Cardiac muscle cell (in vitro differentiated cells and primary cell): ENCODE measurements around the gene KRTAP2-3. TPM values are rescaled to one million over a fixed set of nuclear protein-coding genes. Genes with fewer than 3 reads are reported as not detected.
"Not testable (repeated sequence)": the region's sequence is repeated elsewhere in the genome, so short reads cannot be mapped to it uniquely, and the experiment has no call there.

ENCODE experiments used
- DNase-seq, 2 donors: peaks; one replicate each; pipeline versions ENCODE4 v3.0.0 to v3.0.0-alpha.2; 2010 to 2017; ENCODE audit warnings: low read depth in 1 of 2, low spot score in 1 of 2
- H3K27ac ChIP-seq: fragments of 200-600 bp; sonication (generic); 2 replicates; pipeline ENCODE4 v1.5.1; 2016
- H3K27me3 ChIP-seq: fragments of 200-600 bp; sonication (generic); 2 replicates; pipeline ENCODE4 v1.6.0; 2016; ENCODE audit warnings: control low read depth
- H3K36me3 ChIP-seq: fragments of 200-600 bp; sonication (generic); 2 replicates; pipeline ENCODE4 v1.5.1; 2016; ENCODE audit warnings: control low read depth
- H3K4me1 ChIP-seq: fragments of 200-600 bp; sonication (generic); 2 replicates; pipeline ENCODE4 v1.8.1; 2017; ENCODE audit warnings: low read depth, mild to moderate bottlenecking, mixed run types
- H3K4me3 ChIP-seq: fragments of 200-600 bp; sonication (generic); 2 replicates; pipeline ENCODE4 v1.5.1; 2016; ENCODE audit warnings: mild to moderate bottlenecking
- H3K9me3 ChIP-seq: fragments of 200-600 bp; sonication (generic); 2 replicates; pipeline ENCODE4 v1.5.1; 2017; ENCODE audit warnings: low read depth, mild to moderate bottlenecking, control low read depth
- polyA plus RNA-seq: library from polyadenylated mRNA; unstranded; fragments of >200 nt; fragmentation: Nextera tagmentation; extraction: Ambion mirVana; gene quantifications from 2 replicates; pipeline ENCODE4 v1.2.1, GENCODE V29; 2016
- total RNA-seq: library from RNA; depleted of rRNA; stranded (reverse); fragments of >200 nt; gene quantifications from 2 replicates; pipeline ENCODE4 v1.2.3, GENCODE V29; 2016
- TF ChIP-seq, protein P1 (sequence below): IDR thresholded peaks from 2 replicates; pipeline ENCODE4 v1.5.1; 2012; ENCODE audit warnings: low read depth, mild to moderate bottlenecking, low read length

The KRTAP2-3 gene
- total and polyA plus RNA-seq, 2 experiments from 2014 or later, result not detected

DNA sequence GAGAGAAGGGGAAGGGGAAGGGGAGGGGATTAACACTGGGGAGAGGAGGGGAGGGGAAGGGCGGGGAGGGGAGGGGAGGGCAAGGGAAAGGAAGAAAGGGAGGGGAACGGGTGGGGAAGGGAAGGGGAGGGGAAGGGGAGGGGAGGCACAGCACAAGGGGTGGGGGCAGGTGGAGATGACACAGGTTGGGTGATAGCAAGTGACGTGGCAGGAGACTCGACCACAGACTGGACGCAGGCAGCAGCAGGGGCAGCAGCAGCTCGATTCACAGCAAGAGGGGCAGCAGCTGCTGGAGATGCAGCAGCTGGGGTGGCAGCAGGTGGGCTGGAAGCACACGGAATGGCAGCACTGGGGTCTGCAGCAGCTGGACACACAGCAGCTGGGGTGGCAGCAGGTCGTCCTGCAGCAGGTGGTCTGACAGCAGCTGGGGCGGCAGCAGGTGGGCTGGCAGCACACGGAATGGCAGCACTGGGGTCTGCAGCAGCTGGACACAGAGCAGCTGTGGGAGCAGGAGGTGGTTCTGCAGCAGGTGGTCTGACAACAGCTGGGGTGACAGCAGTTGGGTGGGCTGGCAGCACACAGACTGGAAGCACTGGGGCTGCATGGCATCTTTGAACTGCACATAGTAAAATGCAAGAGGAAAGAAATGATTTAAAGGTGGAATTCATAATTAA, 41.8 kb upstream of the KRTAP2-3 start, which contains the start of gene KRTAP4-16:
Gene KRTAP4-16, minus strand, starts transcription at position 624 of the 674 bp plus-strand sequence. Its CDS starts 0 bp downstream, at position 624.
- Histone ChIP-seq H3K9me3 (no peaks in the 10 kb centered on the region), H3K27ac (no peak within 1 kb of the TSS), H3K27me3 (no peaks in the 10 kb centered on the region), H3K4me3 (no peak within 1 kb of the TSS), H3K4me1 (no peaks in the 10 kb centered on the region), H3K36me3 (no peaks in the 10 kb centered on the region)
- DNase-seq, result no peak
- TF ChIP-seq, protein P1, sequence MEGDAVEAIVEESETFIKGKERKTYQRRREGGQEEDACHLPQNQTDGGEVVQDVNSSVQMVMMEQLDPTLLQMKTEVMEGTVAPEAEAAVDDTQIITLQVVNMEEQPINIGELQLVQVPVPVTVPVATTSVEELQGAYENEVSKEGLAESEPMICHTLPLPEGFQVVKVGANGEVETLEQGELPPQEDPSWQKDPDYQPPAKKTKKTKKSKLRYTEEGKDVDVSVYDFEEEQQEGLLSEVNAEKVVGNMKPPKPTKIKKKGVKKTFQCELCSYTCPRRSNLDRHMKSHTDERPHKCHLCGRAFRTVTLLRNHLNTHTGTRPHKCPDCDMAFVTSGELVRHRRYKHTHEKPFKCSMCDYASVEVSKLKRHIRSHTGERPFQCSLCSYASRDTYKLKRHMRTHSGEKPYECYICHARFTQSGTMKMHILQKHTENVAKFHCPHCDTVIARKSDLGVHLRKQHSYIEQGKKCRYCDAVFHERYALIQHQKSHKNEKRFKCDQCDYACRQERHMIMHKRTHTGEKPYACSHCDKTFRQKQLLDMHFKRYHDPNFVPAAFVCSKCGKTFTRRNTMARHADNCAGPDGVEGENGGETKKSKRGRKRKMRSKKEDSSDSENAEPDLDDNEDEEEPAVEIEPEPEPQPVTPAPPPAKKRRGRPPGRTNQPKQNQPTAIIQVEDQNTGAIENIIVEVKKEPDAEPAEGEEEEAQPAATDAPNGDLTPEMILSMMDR, result no peak

DNA sequence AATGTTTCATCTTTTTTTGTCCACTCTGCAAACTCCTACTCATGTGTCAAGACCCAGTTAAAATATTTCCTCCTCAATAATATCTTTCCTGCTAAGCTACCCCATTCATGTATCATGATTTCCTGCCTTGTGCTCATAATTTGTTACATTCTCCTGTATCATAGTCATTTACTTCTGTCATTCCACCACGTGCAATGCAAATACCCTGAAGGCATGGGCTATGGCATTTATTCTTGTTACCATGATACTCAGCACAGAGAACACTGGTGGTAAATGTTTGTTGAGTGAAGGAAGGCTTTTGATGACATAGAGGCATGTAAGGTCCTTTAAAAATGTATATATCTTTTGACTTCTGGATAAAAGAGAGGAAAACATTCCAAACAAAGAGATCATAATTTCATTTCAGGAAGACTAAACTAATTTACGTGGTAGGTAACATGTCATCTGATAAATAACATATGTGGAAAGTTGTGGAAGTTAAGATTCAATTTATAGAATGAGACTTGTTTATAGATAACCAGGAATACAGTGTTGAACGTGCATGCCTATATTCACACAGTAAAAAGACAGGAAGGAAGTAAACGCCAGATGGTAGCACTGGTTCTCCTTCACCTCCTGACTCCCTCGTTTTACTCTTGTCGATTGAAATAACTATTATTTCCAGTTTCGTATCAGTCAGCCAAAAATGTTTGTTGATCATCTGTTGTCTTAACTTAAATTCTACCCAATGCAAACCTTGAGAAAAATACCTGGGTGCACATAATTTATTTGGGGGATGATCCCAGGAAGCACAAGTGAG, 40.0 kb upstream of the KRTAP2-3 start:
- not testable (repeated sequence) for DNase-seq, H3K4me3 ChIP-seq, H3K36me3 ChIP-seq, H3K4me1 ChIP-seq, H3K27ac ChIP-seq, H3K9me3 ChIP-seq, H3K27me3 ChIP-seq

DNA sequence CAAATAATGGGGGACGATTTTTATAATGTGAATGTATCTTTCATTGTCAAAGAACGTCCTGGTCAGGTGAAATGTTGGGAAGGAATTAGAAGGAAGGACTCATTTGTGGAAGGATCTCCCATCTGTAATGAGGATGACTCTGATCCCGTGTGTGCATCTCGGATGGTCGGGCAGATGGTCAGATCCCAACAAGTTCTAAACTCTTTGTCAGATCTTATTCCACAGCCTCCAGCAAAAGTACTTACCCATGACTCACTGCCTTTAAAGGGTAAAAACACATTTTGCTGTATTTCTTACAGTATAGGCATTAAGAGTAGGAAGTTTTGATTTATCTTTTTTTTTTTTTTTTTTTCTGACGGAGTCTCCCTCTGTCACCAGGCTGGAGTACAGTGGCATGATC, 38.6 kb upstream of the KRTAP2-3 start:
- H3K9me3 ChIP-seq, result no peaks in the 10 kb centered on the region
- TF ChIP-seq, protein P1, result no peak
- no peaks in the 10 kb centered on the region for H3K27me3 ChIP-seq
- H3K27ac ChIP-seq, result no peak overlapping the region
- no peak for DNase-seq
- no peaks in the 10 kb centered on the region for H3K4me1 ChIP-seq
- H3K4me3 ChIP-seq, result no peak overlapping the region
- H3K36me3 ChIP-seq, result no peaks in the 10 kb centered on the region

DNA sequence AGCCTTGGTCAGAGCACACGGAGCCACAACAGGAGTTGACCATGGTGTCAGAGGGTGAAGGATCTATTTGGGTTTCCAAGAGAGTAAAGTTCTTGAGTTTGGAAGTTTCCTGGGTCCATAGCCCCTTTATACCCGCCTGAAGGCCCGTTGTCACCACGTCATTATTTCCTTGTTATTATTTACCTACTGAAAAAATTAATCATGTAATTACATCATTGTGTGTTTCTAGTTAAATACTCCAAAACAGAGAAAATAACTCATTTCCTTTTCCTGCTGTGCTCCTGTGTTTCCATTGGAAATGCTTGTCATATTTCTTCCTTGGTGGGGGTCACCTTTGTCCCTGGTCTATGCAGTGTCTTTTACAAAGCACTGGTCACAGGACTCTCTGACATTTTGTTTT, 38.1 kb upstream of the KRTAP2-3 start, which contains the start of gene KRTAP4-8:
Gene KRTAP4-8, minus strand, starts transcription at position 101 of the 400 bp plus-strand sequence. Its CDS starts 58 bp downstream, at position 43.
- Histone ChIP-seq H3K27ac (no peak within 1 kb of the TSS), H3K36me3 (no peaks in the 10 kb centered on the region), H3K4me3 (no peak within 1 kb of the TSS), H3K9me3 (no peaks in the 10 kb centered on the region), H3K4me1 (no peaks in the 10 kb centered on the region), H3K27me3 (no peaks in the 10 kb centered on the region)
- no peak for DNase-seq
- TF ChIP-seq, protein P1, result no peak

DNA sequence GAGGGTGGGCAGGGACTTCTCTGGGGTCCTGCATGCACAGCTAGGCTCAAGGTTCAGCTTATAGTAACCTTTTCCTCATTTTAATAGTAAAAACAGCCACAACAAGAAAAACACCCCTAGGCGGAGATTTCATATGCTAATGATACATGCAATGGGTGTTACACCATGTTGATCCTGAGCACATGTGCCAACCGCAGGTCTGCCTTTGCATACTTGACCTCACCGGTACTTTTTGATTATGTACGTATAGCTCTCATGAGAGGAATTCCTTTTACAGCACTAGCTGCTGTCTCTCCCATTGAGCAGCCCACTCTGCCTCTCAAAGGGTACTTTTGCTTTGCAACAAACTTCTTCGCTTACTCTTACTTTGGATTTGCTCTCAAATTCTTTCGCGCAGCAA, 36.1 kb upstream of the KRTAP2-3 start:
- no peaks in the 10 kb centered on the region for H3K4me1 ChIP-seq
- no peaks in the 10 kb centered on the region for H3K36me3 ChIP-seq
- no peaks in the 10 kb centered on the region for H3K27me3 ChIP-seq
- no peaks in the 10 kb centered on the region for H3K9me3 ChIP-seq
- TF ChIP-seq, protein P1, result no peak
- H3K4me3 ChIP-seq, result no peak overlapping the region
- DNase-seq, result no peak
- no peak overlapping the region for H3K27ac ChIP-seq

DNA sequence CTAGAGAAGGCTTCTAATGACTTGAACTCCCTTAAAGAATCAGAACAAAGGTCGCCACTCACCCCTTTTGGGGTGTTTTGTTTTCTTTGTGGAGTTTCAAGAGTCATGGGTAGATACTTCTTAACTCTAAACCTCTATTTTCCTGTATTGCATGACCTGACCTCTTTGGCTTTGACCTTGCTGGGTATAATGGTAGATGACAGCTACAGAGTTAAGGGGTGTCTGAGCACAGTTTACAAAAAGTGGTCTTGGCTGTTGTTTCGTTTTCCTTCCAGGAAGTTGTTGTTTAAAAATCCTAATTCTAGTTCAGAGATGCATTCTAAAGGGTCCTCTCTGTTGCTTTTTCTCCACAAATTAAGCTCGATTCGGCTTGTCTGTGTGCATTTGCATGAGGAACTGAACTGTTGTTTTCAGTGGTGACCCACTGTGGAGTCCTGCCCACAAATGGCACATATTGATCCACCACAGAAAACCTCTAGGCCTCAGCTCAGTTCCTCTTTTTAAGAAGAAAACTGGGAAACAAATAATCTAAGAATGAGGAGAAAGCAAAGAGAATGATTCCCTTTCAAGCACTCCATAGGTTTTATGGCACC, 28.9 kb upstream of the KRTAP2-3 start:
- not testable (repeated sequence) for DNase-seq, H3K4me3 ChIP-seq, H3K9me3 ChIP-seq, H3K27me3 ChIP-seq, H3K27ac ChIP-seq, H3K4me1 ChIP-seq, H3K36me3 ChIP-seq

DNA sequence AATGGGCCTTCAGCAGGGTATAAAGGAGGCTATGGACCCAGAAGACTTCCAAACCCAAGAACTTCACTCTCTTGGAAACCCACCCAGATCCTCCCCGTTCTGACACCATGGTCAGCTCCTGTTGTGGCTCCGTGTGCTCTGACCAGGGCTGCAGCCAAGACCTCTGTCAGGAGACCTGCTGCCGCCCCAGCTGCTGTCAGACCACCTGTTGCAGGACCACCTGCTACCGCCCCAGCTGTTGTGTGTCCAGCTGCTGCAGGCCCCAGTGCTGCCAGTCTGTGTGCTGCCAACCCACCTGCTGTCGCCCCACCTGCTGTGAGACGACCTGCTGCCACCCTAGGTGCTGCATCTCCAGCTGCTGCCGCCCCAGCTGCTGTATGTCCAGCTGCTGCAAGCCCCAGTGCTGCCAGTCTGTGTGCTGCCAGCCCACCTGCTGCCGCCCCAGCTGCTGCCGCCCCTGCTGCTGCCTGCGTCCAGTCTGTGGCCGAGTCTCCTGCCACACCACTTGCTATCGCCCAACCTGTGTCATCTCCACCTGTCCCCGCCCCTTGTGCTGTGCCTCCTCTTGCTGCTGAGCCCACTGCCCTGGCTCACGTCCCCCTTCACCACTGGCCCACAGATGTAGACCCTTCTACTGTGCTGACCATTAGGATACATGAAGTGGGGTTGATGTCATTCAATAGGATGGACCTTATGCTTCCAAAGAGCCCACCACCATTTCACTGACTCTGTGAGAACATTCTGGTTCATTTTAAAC, 24.4 kb upstream of the KRTAP2-3 start, which contains the start of gene KRTAP4-7:
Gene KRTAP4-7, plus strand, starts transcription at position 51 of the 757 bp plus-strand sequence. Its CDS starts 57 bp downstream, at position 108.
- H3K36me3 ChIP-seq, DNase-seq, H3K27me3 ChIP-seq, H3K27ac ChIP-seq, H3K4me3 ChIP-seq, H3K9me3 ChIP-seq, H3K4me1 ChIP-seq: not testable (repeated sequence)

DNA sequence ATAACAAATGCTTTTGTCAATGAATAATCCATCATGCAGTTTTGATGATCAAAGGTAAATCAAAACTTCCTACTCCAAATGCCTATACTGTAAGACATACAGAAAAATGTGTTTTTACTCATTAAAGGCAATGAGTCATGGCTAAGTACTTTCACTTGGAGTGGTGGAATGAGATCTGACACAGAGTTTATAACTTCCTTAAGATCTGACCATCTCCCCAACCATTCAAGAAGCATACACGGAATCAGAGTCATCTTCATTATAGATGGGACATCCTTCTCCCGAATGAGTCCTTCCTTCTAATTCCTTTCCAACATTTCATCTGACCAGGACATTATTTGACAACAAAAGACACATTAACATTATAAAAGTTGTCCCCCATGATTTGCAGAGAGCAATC, 23.5 kb upstream of the KRTAP2-3 start:
- not testable (repeated sequence) for H3K4me3 ChIP-seq, H3K27me3 ChIP-seq, H3K9me3 ChIP-seq, DNase-seq, H3K27ac ChIP-seq, H3K4me1 ChIP-seq, H3K36me3 ChIP-seq
